Upper lobe of right lung (tissue), 1 donor: ENCODE data around the gene NEDD4L. TPM values are rescaled to one million over a fixed set of nuclear protein-coding genes. Genes with fewer than 3 reads are reported as not detected.

ENCODE experiments used
- ATAC-seq: fragments of 200-7000 bp; cut with Tn5 transposase; one replicate; pipeline ENCODE4 v1.9.1; 2020; ENCODE audit warnings: mild to moderate bottlenecking, moderate library complexity
- DNase-seq: peaks from one replicate; pipeline ENCODE4 v3.0.0-alpha.2; 2020
- H3K27ac ChIP-seq: fragments of 200-600 bp; one replicate; pipeline ENCODE4 v1.8.0; 2022
- H3K27me3 ChIP-seq: fragments of 200-600 bp; one replicate; pipeline ENCODE4 v1.8.0; 2022; ENCODE audit warnings: mild to moderate bottlenecking
- H3K36me3 ChIP-seq: fragments of 200-600 bp; one replicate; pipeline ENCODE4 v1.8.0; 2022
- H3K4me1 ChIP-seq: fragments of 200-600 bp; one replicate; pipeline ENCODE4 v1.8.0; 2022
- H3K4me3 ChIP-seq: fragments of 200-600 bp; one replicate; pipeline ENCODE4 v1.8.0; 2022; ENCODE audit warnings: mild to moderate bottlenecking
- H3K9me3 ChIP-seq: fragments of 200-600 bp; one replicate; pipeline ENCODE4 v1.8.0; 2022
- intact Hi-C: fragments of 100-400 bp; cut with DNase I; formaldehyde crosslinking; loops from one replicate; pipeline ENCODE4 v1.11.0; 2022
- total RNA-seq: library from RNA; stranded (reverse); fragmentation: NEBNext Ultra II Directional; extraction: Animal tissue kit (Norgen Biotek cat#: 25700); gene quantifications from one replicate; pipeline ENCODE4 v1.2.1, GENCODE V29; 2021
- TF ChIP-seq, protein P1 (sequence below): fragments of 200-600 bp; IDR thresholded peaks from one replicate; pipeline ENCODE4 v1.8.0; 2022; ENCODE audit warnings: antibody characterized with exemption
- donor health status: DM: no; HTN: yes; CAD: no; lungs with severe emphysema.

NEDD4L gene
- total RNA-seq, 1 donor from 2014 or later, result 192 TPM

DNA sequence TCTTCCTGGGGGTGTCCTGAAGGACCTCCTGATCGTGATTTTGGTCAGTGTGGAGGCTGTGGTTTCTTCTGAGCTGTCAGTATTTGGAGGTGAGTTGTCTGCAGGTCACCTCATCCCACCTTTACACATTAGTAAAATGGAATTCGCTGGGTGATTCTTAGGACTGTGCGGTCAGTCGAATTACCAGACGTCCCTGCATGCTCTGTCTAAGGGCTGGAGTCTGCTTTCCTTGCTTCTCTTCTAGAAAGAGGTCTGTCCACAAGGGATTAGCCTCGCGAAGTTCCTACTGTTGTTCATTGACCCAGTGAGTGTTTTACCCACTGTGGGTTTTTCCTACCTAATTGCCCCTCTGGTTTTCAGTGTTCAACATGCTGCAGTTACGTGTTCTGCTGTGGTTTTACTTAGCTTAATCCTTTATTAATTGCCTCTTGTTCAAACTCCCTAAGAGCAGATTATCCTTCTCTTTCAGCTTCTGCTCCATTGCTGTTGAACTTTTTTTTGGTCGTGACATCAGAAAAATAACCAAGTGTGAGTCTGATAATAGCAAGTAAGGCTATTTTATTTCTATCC is 183.4 kb downstream of the NEDD4L start:
- H3K27me3 ChIP-seq, result no peaks in the 10 kb centered on the region
- ATAC-seq (no peak), DNase-seq (no peak)
- H3K27ac ChIP-seq, result peak overlapping the region; percentile 18
- H3K9me3 ChIP-seq, result no peaks in the 10 kb centered on the region
- TF ChIP-seq, protein P1, sequence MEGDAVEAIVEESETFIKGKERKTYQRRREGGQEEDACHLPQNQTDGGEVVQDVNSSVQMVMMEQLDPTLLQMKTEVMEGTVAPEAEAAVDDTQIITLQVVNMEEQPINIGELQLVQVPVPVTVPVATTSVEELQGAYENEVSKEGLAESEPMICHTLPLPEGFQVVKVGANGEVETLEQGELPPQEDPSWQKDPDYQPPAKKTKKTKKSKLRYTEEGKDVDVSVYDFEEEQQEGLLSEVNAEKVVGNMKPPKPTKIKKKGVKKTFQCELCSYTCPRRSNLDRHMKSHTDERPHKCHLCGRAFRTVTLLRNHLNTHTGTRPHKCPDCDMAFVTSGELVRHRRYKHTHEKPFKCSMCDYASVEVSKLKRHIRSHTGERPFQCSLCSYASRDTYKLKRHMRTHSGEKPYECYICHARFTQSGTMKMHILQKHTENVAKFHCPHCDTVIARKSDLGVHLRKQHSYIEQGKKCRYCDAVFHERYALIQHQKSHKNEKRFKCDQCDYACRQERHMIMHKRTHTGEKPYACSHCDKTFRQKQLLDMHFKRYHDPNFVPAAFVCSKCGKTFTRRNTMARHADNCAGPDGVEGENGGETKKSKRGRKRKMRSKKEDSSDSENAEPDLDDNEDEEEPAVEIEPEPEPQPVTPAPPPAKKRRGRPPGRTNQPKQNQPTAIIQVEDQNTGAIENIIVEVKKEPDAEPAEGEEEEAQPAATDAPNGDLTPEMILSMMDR, result no peak
- H3K36me3 ChIP-seq, result no peaks in the 10 kb centered on the region
- intact Hi-C loops, result no loop called here
- peaks cover 27% of the 10 kb centered on the region for H3K4me1 ChIP-seq
- no peak overlapping the region for H3K4me3 ChIP-seq

DNA sequence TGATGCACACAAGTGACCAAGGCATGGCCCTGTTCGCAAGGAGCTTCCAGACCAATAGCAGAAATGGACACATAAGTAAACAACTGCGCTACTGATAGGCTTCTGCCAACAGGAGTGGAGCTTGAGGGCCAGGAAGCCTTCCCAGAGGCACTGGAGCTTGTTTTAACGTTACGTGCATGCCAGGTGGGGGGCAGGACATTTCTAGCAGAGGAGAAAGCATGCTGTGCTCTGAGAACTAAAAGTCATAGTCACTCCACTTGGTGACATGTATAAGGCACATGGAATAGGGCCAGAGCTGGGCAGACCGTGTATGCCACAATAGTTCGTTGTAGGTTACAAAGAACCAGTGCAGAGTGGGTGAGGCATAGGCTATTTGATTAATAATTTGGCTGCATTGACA is 184.2 kb downstream of the NEDD4L start:
- TF ChIP-seq, protein P1, result no peak
- intact Hi-C loops, result no loop called here
- H3K4me1 ChIP-seq, result peaks cover 25% of the 10 kb centered on the region
- ATAC-seq, result peak; percentile 48
- H3K36me3 ChIP-seq, result no peaks in the 10 kb centered on the region
- H3K27ac ChIP-seq, result peak overlapping the region; percentile 42
- H3K4me3 ChIP-seq, result no peak overlapping the region
- no peak for DNase-seq
- H3K27me3 ChIP-seq, result no peaks in the 10 kb centered on the region
- H3K9me3 ChIP-seq, result no peaks in the 10 kb centered on the region

DNA sequence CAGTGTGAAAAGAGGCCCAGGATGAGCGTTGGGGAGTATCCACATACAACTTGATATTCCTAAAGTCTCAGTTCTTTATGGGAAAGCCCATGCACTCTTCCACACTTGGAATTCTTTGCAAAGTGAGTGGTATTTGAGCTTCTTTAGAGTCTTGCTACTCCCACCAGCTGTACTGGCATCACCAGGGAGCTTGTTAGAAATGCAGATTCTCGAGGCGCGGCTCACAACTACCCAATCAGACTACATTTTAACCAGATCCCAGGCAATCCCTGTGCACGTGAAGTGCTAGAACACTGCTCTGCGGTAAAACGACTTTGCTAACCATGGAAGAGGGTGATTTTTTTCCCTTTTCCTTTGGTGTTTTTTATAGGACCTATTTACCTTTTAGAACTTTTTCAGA is 184.7 kb downstream of the NEDD4L start:
- Histone ChIP-seq H3K4me1 (peaks cover 19% of the 10 kb centered on the region), H3K27me3 (no peaks in the 10 kb centered on the region), H3K27ac (peak overlapping the region; percentile 42), H3K4me3 (no peak overlapping the region), H3K9me3 (no peaks in the 10 kb centered on the region), H3K36me3 (no peaks in the 10 kb centered on the region)
- TF ChIP-seq, protein P1, result no peak
- DNase-seq (no peak), ATAC-seq (no peak)
- intact Hi-C loops, result no loop called here

DNA sequence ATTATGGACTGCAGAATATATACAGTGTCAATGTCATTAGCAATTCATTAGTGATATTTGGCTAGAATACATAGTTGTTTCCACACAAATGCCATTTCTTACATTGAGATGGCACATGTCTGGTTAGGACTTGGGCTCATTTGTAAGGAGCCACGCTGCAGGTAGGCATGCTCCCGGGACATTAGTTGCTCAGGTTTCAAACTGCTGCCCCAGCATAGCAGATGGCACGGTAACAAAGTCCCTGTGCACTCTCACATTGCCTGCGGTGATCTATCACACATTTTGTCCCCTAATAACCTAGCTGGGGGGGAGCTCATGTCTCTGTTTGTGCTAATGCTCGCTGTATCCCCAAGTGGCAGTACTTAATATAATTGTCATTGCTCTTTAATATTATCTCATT is 185.1 kb downstream of the NEDD4L start:
- intact Hi-C loops, result no loop called here
- H3K4me3 ChIP-seq, result no peak overlapping the region
- peak overlapping the region; percentile 42 for H3K27ac ChIP-seq
- H3K36me3 ChIP-seq, result no peaks in the 10 kb centered on the region
- TF ChIP-seq, protein P1, result no peak
- no peaks in the 10 kb centered on the region for H3K9me3 ChIP-seq
- H3K27me3 ChIP-seq, result no peaks in the 10 kb centered on the region
- peaks cover 15% of the 10 kb centered on the region for H3K4me1 ChIP-seq
- DNase-seq, result no peak
- ATAC-seq, result no peak

DNA sequence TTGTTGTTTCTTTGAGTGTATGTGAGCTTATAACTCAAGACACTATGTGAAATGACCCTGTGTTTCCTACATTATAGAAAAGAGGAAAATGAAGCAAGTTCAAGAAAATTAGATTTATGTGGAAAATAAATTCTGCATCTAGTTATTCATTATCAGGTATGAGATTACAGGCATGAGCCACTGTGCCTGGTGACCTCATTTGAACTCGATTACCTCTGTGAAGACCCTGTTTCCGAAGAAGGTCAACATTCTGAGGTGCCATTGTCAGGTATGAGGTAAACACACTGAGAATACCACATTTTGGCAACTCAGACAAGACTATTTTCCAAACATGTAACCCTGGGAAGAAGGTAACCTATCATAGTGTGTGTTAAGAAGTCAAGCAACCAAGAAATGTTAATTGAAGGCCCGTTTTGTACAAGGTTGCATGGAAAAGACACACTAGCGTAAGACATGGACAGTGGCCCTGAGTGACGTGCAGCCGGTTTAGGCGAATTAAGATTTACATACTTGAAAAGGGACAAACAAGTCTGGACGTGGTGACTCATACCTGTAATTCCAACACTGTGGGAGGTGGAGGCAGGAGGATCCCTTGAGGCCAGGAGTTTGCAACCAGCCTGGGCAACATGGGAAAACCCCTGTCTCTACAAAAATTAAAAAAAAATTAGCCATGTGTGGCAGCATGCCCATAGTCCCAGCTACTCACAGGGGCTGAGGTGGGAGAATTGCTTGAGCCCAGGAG is 186.6 kb downstream of the NEDD4L start:
- Histone ChIP-seq H3K4me3 (no peak overlapping the region), H3K36me3 (no peaks in the 10 kb centered on the region), H3K27ac (peak overlapping the region; percentile 17), H3K4me1 (peaks cover 9% of the 10 kb centered on the region), H3K9me3 (no peaks in the 10 kb centered on the region), H3K27me3 (no peaks in the 10 kb centered on the region)
- TF ChIP-seq, protein P1, result no peak
- no peak for DNase-seq
- intact Hi-C loops, result no loop called here
- ATAC-seq, result peak; percentile 54
